Measurements from ENCODE around the gene PHKB. TPM values are rescaled to one million over a fixed set of nuclear protein-coding genes. Genes with fewer than 3 reads are reported as not detected.

The PHKB gene
- 100 to 1,000 TPM; 136 to 168 TPM for total RNA-seq
- polyA plus RNA-seq (ENCODE audit: insufficient read depth, low read depth, low replicate concordance) = 66.7 TPM
- long read RNA-seq, donor 1, partial matches to known transcripts = 0 of 2 reads
- long read RNA-seq, donor 1, other reads (novel, unspliced or antisense) = 0 of 2 reads
- long read RNA-seq, donor 2, full-length matches to known transcripts = 2 of 13 reads
- long read RNA-seq, donor 2, partial matches to known transcripts = 11 of 13 reads
- long read RNA-seq, donor 2, other reads (novel, unspliced or antisense) = 0 of 13 reads

DNA sequence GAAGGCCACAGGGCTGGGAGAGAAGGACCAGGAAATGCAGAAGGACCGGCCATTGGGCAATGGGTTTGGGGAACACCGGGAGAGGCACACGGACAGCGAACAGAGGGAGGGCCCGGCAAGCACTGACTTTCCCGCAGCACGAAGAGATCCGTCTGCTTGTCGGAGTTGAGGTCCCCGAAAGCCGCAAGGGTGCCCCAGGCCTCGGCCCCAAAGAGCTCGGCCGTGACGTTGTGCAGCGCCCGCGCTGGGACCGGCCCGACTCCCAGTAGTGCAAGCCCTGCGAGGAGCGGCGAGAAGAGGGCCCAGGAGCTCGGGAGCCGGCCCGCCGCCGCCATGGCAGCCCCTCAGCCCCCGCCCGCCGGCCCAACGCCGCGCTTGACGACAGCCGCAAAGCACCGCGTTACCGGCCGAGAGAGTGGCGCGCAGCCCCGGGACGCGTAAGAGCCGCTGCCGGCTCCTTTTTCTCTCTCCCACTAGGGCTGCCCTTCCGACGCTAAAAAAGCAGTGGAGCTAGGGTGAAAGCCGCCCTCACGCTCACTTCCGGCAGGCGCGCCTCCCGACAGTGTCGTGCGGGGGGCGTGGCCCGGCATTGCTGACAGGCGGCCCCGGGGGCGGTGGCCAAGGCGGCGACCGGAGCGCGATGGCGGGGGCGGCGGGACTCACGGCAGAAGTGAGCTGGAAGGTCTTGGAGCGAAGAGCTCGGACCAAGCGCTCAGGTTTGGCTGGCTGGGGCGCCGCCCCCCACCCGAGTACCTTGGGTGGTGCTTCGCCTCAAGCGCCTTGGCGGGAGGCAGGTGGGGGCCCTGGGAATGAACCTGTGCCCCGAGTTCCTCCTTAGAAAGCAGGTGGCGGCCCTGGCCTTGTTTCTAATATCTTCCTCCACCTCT is at the start of gene PHKB, which contains the start of gene ITFG1:
PHKB (plus strand) TSS at position 621 of the 887 bp plus-strand sequence; CDS start at position 641, 20 bp downstream.
ITFG1 (minus strand) TSS at position 353 of the 887 bp plus-strand sequence; CDS start at position 335, 18 bp downstream.
- Histone ChIP-seq H3K4me1 (peaks cover 38% of the 10 kb centered on the region), H3K4me3 (peak within 1 kb of the TSS; percentile 83 to 98), H3K27me3 (no peaks in the 10 kb centered on the region), H3K27ac (peak within 1 kb of the TSS; percentile 96 to 98), H3K36me3 (ENCODE audit: low read depth, missing control alignments) (no peaks in the 10 kb centered on the region), H3K9me3 (no peaks in the 10 kb centered on the region)
- TF ChIP-seq CTCF (IDR thresholded peaks at IDR 0.05) = peak in 1 of 3 experiments; percentile 9
- TF ChIP-seq POLR2A (IDR thresholded peaks at IDR 0.05) = no peak
- 0 to 1% methylated on average over 25 to 77 of the region's 82 CpGs for WGBS, 2 donors
- peak; percentile 93 for DNase-seq
- intact Hi-C loops (cut with DNase I; ENCODE audit: low total_unique reads) = no loop called here

DNA sequence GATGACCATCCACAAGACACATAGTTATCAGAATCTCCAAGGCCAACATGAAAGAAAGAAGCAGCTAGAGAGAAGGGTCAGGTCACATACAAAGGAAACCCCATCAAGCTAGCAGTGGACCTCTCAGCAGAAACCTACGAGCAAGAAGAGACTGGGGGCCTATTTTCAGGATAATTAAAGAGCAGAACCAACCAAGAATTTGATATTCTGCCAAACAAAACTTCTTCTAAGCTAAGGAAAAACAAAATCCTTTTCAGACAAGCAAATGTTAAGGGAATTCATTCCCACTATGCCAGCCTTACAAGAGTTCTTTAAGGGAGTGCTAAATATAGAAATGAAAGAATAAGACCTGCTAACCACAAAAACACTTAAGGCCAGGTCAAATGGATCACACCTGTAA is 48.1 kb upstream of the PHKB start:
- 37 to 53% methylated on average over 1 of the region's 1 CpG for WGBS, 2 donors
- Histone ChIP-seq H3K27ac (no peak overlapping the region), H3K4me1 (no peaks in the 10 kb centered on the region), H3K27me3 (no peaks in the 10 kb centered on the region), H3K4me3 (no peak overlapping the region), H3K9me3 (no peaks in the 10 kb centered on the region), H3K36me3 (ENCODE audit: low read depth, missing control alignments) (no peaks in the 10 kb centered on the region)
- no peak for DNase-seq
- intact Hi-C loops (cut with DNase I; ENCODE audit: low total_unique reads) = no loop called here
- TF ChIP-seq POLR2A (IDR thresholded peaks at IDR 0.05) (no peak), CTCF (IDR thresholded peaks at IDR 0.05) (no peak)

DNA sequence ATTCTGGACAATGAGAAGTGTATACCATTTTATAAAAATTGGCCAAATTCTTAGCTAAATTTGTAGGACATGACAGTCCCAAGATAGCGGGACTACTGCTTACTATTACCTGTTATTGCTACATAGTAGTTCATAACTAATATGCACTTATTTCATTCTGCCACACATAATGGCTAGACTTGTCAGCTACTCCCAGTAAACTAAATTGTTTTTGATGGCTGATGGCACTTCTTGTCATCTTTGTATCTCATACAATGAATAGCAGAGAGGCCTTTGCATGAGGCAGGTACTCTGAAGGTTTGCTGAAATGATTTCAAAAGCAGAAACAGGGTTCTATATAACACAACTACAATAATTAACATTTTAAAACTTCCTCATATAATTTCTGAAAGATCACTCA is 44.3 kb upstream of the PHKB start:
- Histone ChIP-seq H3K27me3 (no peaks in the 10 kb centered on the region), H3K4me1 (no peaks in the 10 kb centered on the region), H3K36me3 (ENCODE audit: low read depth, missing control alignments) (no peaks in the 10 kb centered on the region), H3K9me3 (no peaks in the 10 kb centered on the region), H3K27ac (no peak overlapping the region), H3K4me3 (no peak overlapping the region)
- TF ChIP-seq POLR2A (IDR thresholded peaks at IDR 0.05) = no peak
- no peak for TF ChIP-seq CTCF (IDR thresholded peaks at IDR 0.05)
- WGBS, 2 donors = 88 to 96% methylated on average over 1 of the region's 1 CpG
- DNase-seq = no peak
- intact Hi-C loops (cut with DNase I; ENCODE audit: low total_unique reads) = no loop called here

DNA sequence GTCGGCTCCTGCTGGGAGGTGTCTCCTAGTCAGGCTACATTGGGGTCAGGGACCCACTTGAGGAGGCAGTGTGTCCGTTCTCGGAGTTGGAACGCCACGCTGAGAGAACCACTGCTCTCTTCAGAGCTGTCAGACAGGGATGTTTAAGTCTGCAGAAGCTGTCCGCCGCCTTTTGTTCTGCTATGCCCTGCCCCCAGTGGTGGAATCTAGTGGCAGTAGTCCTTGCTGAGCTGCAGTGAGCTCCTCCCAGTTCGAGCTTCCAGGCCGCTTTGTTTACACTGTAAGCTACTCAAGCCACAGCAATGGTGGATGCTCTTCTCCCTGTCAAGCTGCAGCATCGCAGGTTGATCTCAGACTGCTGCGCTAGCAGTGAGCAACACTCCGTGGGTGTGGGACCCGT is 36.3 kb upstream of the PHKB start:
- intact Hi-C loops (cut with DNase I; ENCODE audit: low total_unique reads) = no loop called here
- H3K4me1 ChIP-seq = no peaks in the 10 kb centered on the region
- no peaks in the 10 kb centered on the region for H3K27me3 ChIP-seq
- H3K4me3 ChIP-seq = no peak overlapping the region
- no peak for DNase-seq
- TF ChIP-seq POLR2A (IDR thresholded peaks at IDR 0.05) (no peak), CTCF (IDR thresholded peaks at IDR 0.05) (no peak)
- WGBS, 2 donors = 94 to 98% methylated on average over 7 to 13 of the region's 13 CpGs
- H3K9me3 ChIP-seq = no peaks in the 10 kb centered on the region
- H3K36me3 ChIP-seq (ENCODE audit: low read depth, missing control alignments) = no peaks in the 10 kb centered on the region
- no peak overlapping the region for H3K27ac ChIP-seq
